BLaER1 treated with 17β-estradiol and CSF1 and Interleukin-3, amounts not matched to agents 10 nM and 100 nM (cell line): ENCODE data around the gene INTS15.

Source experiments
- H3K27ac ChIP-seq, 11 experiments: shearing (Covaris generic); formaldehyde crosslinking; 2 replicates each; pipeline ENCODE4 v1.8.1; 2022
- H3K27me3 ChIP-seq, 11 experiments: shearing (Covaris generic); formaldehyde crosslinking; 2 replicates each; pipeline ENCODE4 v1.8.1; 2022
- H3K36me3 ChIP-seq, 11 experiments: shearing (Covaris generic); formaldehyde crosslinking; 2 replicates each; pipeline ENCODE4 v1.8.1; 2022
- H3K4me1 ChIP-seq, 10 experiments: shearing (Covaris generic); formaldehyde crosslinking; 2 replicates each; pipeline ENCODE4 v1.8.1; 2022
- H3K4me2 ChIP-seq, 11 experiments: shearing (Covaris generic); formaldehyde crosslinking; 2 replicates each; pipeline ENCODE4 v1.8.1; 2022
- H3K4me3 ChIP-seq, 10 experiments: shearing (Covaris generic); formaldehyde crosslinking; 2 replicates each; pipeline ENCODE4 v1.8.1; 2022
- H3K9ac ChIP-seq, 11 experiments: shearing (Covaris generic); formaldehyde crosslinking; 2 replicates each; pipeline ENCODE4 v1.8.1; 2022
- H3K9me3 ChIP-seq, 11 experiments: shearing (Covaris generic); formaldehyde crosslinking; replicated peaks in 1 of 11; 2 replicates each; pipeline ENCODE4 v1.8.1; 2022
- H4K20me1 ChIP-seq, 11 experiments: shearing (Covaris generic); formaldehyde crosslinking; 2 replicates each; pipeline ENCODE4 v1.8.1; 2022
- Cebpa-rat ChIP-seq, 11 experiments: shearing (Covaris generic); IDR thresholded peaks; 2 replicates each; pipeline ENCODE4 v1.8.1; 2022

The INTS15 gene

GRCh38 chr7:6554848-6555247, 35.0 kb upstream of the INTS15 start:
- H3K4me2 ChIP-seq: peak overlapping the region; percentile 60 to 83 (median 75)
- no peaks in the 10 kb centered on the region for H3K36me3 ChIP-seq
- H3K27me3 ChIP-seq: no peaks in the 10 kb centered on the region
- H3K4me3 ChIP-seq: no peak overlapping the region; a peak in 1 of 20 replicates
- no peaks in the 10 kb centered on the region for H3K9me3 ChIP-seq
- H3K4me1 ChIP-seq: peaks cover 21 to 87% (median 70%) of the 10 kb centered on the region in 10 experiments
- peak in 7 of 11 experiments; percentile 14 to 95 (median 78); a peak in 11 of 22 replicates for TF ChIP-seq Cebpa-rat (IDR thresholded peaks at IDR 0.05)
- peak overlapping the region in 9 of 11 experiments; percentile 53 to 92 (median 84); a peak in 18 of 22 replicates for H3K27ac ChIP-seq
- no peaks in the 10 kb centered on the region for H4K20me1 ChIP-seq
- peak overlapping the region in 8 of 11 experiments; percentile 43 to 75 (median 68); a peak in 16 of 22 replicates for H3K9ac ChIP-seq

- no peaks in the 10 kb centered on the region for H3K36me3 ChIP-seq
- H4K20me1 ChIP-seq: no peaks in the 10 kb centered on the region
- peak overlapping the region in 8 of 11 experiments; percentile 77 to 92 (median 85); a peak in 16 of 22 replicates for H3K27ac ChIP-seq
- H3K9me3 ChIP-seq: no peaks in the 10 kb centered on the region
- peak overlapping the region in 6 of 11 experiments; percentile 16 to 75 (median 59); a peak in 9 of 22 replicates for H3K9ac ChIP-seq
- peak overlapping the region in 10 of 11 experiments; percentile 55 to 83 (median 75); a peak in 19 of 22 replicates for H3K4me2 ChIP-seq
- H3K4me1 ChIP-seq: peaks cover 21 to 80% (median 69%) of the 10 kb centered on the region in 10 experiments
- H3K27me3 ChIP-seq: no peaks in the 10 kb centered on the region
- no peak for TF ChIP-seq Cebpa-rat (IDR thresholded peaks at IDR 0.05)
- H3K4me3 ChIP-seq: no peak overlapping the region
These were observed 33.6 kb upstream of the INTS15 start for GRCh38 chr7:6556196-6556595.

DNA sequence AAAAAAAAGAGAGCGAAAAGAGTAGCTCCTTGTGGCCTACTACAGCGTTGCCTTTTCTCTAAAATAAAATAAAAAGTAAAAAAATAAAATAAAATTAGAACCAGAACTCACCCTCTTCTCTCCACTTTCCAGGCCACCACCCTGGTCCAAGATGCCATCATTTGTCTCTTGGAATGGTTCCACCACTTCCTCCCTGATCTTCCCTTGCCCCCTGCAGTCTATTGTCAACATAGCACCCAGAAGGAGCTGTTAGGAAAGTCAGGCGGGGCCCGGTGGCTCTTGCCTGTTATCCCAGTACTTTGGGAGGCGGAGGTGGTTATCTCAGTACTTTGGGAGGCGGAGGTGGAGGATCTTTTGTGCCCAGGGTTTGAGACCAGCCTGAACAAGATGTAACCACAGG, 31.0 kb upstream of the INTS15 start:
- no peaks in the 10 kb centered on the region for H3K36me3 ChIP-seq
- H3K27me3 ChIP-seq: no peaks in the 10 kb centered on the region
- H4K20me1 ChIP-seq: no peaks in the 10 kb centered on the region
- no peaks in the 10 kb centered on the region for H3K9me3 ChIP-seq
- no peak for TF ChIP-seq Cebpa-rat (IDR thresholded peaks at IDR 0.05)
- H3K9ac ChIP-seq: peak overlapping the region in 8 of 11 experiments; percentile 0 to 56 (median 36); a peak in 7 of 22 replicates
- H3K27ac ChIP-seq: peak overlapping the region in 4 of 11 experiments; percentile 17 to 48 (median 26); a peak in 5 of 22 replicates
- peak overlapping the region; percentile 31 to 64 (median 48); a peak in 16 of 22 replicates for H3K4me2 ChIP-seq
- H3K4me3 ChIP-seq: no peak overlapping the region
- H3K4me1 ChIP-seq: peaks cover 24 to 67% (median 59%) of the 10 kb centered on the region in 10 experiments

DNA sequence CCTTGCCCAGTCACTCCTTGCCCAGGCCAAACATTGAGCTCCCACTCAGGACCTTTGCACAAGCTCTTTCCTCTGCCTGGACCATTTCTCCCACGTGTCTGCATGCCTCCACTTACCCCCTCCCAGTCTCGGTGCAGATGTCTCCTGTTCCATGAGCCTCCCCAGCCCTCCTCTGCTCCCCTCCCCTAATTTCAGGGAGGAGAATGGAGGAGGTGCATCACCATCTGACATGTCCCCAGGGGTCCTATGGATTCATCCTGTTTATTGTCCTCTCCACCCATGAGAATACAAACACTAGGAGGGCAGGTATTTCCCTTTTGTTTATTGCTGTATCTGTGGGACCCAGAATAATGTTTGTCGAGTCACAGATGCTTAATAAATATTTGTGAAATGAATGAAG, 29.9 kb upstream of the INTS15 start:
- Histone ChIP-seq H3K9ac (peak overlapping the region in 2 of 11 experiments; percentile 29 to 56; a peak in 2 of 22 replicates), H3K4me2 (peak overlapping the region in 7 of 11 experiments; percentile 43 to 64 (median 51); a peak in 11 of 22 replicates), H3K4me3 (no peak overlapping the region), H3K9me3 (no peaks in the 10 kb centered on the region), H3K27me3 (no peaks in the 10 kb centered on the region), H3K4me1 (peaks cover 24 to 62% (median 49%) of the 10 kb centered on the region in 10 experiments), H4K20me1 (no peaks in the 10 kb centered on the region), H3K27ac (peak overlapping the region in 2 of 11 experiments; percentile 9 to 34; a peak in 1 of 22 replicates), H3K36me3 (no peaks in the 10 kb centered on the region)
- no peak for TF ChIP-seq Cebpa-rat (IDR thresholded peaks at IDR 0.05)

- no peak overlapping the region for H3K4me2 ChIP-seq
- H3K9ac ChIP-seq: no peak overlapping the region
These were observed 27.7 kb upstream of the INTS15 start for GRCh38 chr7:6562106-6562505.

DNA sequence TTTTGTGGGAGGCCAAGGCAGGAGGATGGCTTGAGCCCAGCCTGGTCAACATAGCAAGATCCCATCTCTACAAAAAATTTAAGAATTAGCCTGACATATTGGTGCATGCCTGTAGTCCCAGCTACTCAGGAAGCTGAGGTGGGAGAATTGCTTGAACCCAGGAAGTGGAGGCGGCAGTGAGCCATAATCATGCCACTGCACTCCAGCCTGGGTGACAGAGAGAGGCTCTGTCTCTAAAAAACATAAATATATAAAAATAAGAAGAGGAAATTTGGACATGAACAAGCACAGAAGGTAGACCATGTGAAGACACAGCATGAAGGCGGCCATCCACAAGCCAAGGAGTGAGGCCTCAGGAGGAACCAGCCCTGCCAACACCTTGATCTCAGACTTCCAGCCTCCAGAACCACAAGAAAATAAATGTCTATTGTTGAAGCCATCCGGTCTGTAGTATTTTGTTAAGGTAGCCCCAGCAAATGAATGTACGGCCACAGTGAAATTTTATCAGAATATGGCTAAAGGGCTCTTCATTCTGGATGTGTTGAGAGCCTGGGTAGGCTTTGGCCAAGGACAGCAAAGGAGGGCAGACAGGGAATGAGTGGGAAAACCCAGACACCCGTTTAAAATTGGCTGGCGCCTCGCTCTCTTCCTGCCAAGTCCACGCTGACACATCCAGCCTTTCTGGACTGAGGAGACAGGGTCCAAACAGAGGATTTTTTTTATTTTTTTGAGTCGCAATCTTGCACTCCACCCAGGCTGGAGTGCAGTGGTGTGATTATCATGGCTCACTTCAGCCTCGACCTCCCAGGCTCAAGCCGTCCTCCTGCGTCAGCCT, 25.7 kb upstream of the INTS15 start:
- H3K4me1 ChIP-seq: peaks cover 10 to 41% (median 32%) of the 10 kb centered on the region in 10 experiments; a peak in 19 of 20 replicates
- H3K9ac ChIP-seq: no peak overlapping the region
- no peaks in the 10 kb centered on the region for H3K27me3 ChIP-seq
- TF ChIP-seq Cebpa-rat (IDR thresholded peaks at IDR 0.05): no peak
- H3K9me3 ChIP-seq: no peaks in the 10 kb centered on the region
- no peak overlapping the region for H3K27ac ChIP-seq
- no peak overlapping the region for H3K4me3 ChIP-seq
- no peaks in the 10 kb centered on the region for H3K36me3 ChIP-seq
- no peaks in the 10 kb centered on the region for H4K20me1 ChIP-seq
- H3K4me2 ChIP-seq: peak overlapping the region in 5 of 11 experiments; percentile 5 to 53 (median 15); a peak in 6 of 22 replicates

More at GRCh38 chr7:6562106-6562505, 27.7 kb upstream of the INTS15 start:
- Histone ChIP-seq H3K9me3 (no peaks in the 10 kb centered on the region), H3K27me3 (no peaks in the 10 kb centered on the region), H4K20me1 (no peaks in the 10 kb centered on the region), H3K4me1 (peaks cover 12 to 42% (median 31%) of the 10 kb centered on the region in 10 experiments), H3K4me3 (no peak overlapping the region), H3K36me3 (no peaks in the 10 kb centered on the region), H3K27ac (no peak overlapping the region)
- no peak for TF ChIP-seq Cebpa-rat (IDR thresholded peaks at IDR 0.05)

- no peak overlapping the region for H3K4me3 ChIP-seq
- no peak overlapping the region for H3K27ac ChIP-seq
- H3K4me2 ChIP-seq: no peak overlapping the region
- no peaks in the 10 kb centered on the region for H4K20me1 ChIP-seq
- H3K36me3 ChIP-seq: no peaks in the 10 kb centered on the region
- no peaks in the 10 kb centered on the region; a peak in 1 of 22 replicates for H3K9me3 ChIP-seq
- no peak for TF ChIP-seq Cebpa-rat (IDR thresholded peaks at IDR 0.05)
- H3K27me3 ChIP-seq: no peaks in the 10 kb centered on the region
- H3K9ac ChIP-seq: no peak overlapping the region
- H3K4me1 ChIP-seq: peaks cover 3 to 30% (median 23%) of the 10 kb centered on the region in 10 experiments; a peak in 16 of 20 replicates
These were observed 24.2 kb upstream of the INTS15 start for GRCh38 chr7:6565655-6566054.

DNA sequence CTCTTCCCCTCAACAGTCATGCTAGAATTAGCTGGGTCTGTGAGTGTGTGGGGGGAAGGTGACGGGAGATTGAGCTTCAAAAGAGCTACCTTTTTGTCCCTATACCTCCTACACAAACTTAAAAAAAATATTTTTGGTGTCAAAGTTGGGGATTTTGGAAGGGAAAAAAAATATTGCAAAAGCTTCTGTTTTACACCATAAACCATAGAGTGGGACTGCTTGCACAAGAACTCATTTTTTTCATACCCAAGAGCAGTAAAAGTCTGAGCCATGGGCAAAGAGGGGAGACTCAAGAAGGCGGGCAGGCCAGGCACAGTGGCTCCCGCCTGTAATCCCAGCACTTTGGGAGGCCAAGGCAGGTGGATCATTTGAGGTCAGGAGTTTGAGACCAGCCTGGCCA, 21.9 kb upstream of the INTS15 start:
- Histone ChIP-seq H3K9ac (no peak overlapping the region), H4K20me1 (no peaks in the 10 kb centered on the region), H3K9me3 (no peaks in the 10 kb centered on the region; a peak in 1 of 22 replicates), H3K4me1 (peaks cover 16 to 45% (median 40%) of the 10 kb centered on the region in 10 experiments; a peak in 19 of 20 replicates), H3K36me3 (no peaks in the 10 kb centered on the region), H3K4me3 (no peak overlapping the region), H3K27me3 (no peaks in the 10 kb centered on the region), H3K27ac (no peak overlapping the region), H3K4me2 (peak overlapping the region in 8 of 11 experiments; percentile 5 to 45 (median 24); a peak in 9 of 22 replicates)
- TF ChIP-seq Cebpa-rat (IDR thresholded peaks at IDR 0.05): no peak

- Histone ChIP-seq H3K27me3 (no peaks in the 10 kb centered on the region), H3K4me2 (peak overlapping the region in 9 of 11 experiments; percentile 15 to 77 (median 64); a peak in 16 of 22 replicates), H3K9me3 (no peaks in the 10 kb centered on the region; a peak in 1 of 22 replicates), H3K4me3 (no peak overlapping the region), H3K27ac (peak overlapping the region in 2 of 11 experiments; percentile 12 to 28; a peak in 2 of 22 replicates), H3K36me3 (no peaks in the 10 kb centered on the region), H3K9ac (no peak overlapping the region), H4K20me1 (no peaks in the 10 kb centered on the region), H3K4me1 (peaks cover 23 to 73% (median 68%) of the 10 kb centered on the region in 10 experiments)
- no peak for TF ChIP-seq Cebpa-rat (IDR thresholded peaks at IDR 0.05)
These were observed 18.6 kb upstream of the INTS15 start for GRCh38 chr7:6571160-6571779.
